DMS53 (cell line): Measurements from ENCODE around the gene TMEM200C.

ENCODE experiments used
- DNase-seq: peaks from one replicate; lab custom pipeline; 2025; lab: John Stamatoyannopoulos, UW

TMEM200C gene

GRCh38 chr18:5891854-5892215 lies 3.5 kb downstream of the TMEM200C start:
- peak; percentile 32 for DNase-seq

- peak; percentile 62 for DNase-seq
These were observed 4.0 kb downstream of the TMEM200C start for GRCh38 chr18:5891184-5891853.

GRCh38 chr18:5890331-5891183 lies 4.8 kb downstream of the TMEM200C start:
- peak; percentile 95 for DNase-seq

- no peak for DNase-seq
These were observed 10.0 kb downstream of the TMEM200C start for GRCh38 chr18:5885361-5885760.

- DNase-seq = no peak
These were observed 10.9 kb downstream of the TMEM200C start for GRCh38 chr18:5884375-5884774.

GRCh38 chr18:5879479-5879882 lies 15.8 kb downstream of the TMEM200C start:
- DNase-seq = peak; percentile 80

- no peak for DNase-seq
These were observed 18.4 kb downstream of the TMEM200C start for GRCh38 chr18:5876891-5877290.

- no peak for DNase-seq
These were observed 21.0 kb downstream of the TMEM200C start for GRCh38 chr18:5874336-5874735.

GRCh38 chr18:5872886-5873285 lies 22.4 kb downstream of the TMEM200C start:
- no peak for DNase-seq

- no peak for DNase-seq
These were observed 23.9 kb downstream of the TMEM200C start for GRCh38 chr18:5871426-5871825.

GRCh38 chr18:5868218-5868854 lies 27.0 kb downstream of the TMEM200C start:
- peak; percentile 97 for DNase-seq

GRCh38 chr18:5865521-5865920 lies 29.8 kb downstream of the TMEM200C start:
- no peak for DNase-seq

- peak; percentile 28 for DNase-seq
These were observed 33.2 kb downstream of the TMEM200C start for GRCh38 chr18:5862127-5862526.

- DNase-seq = no peak
These were observed 38.1 kb downstream of the TMEM200C start for GRCh38 chr18:5857180-5857579.

- no peak for DNase-seq
These were observed 42.1 kb downstream of the TMEM200C start for GRCh38 chr18:5853253-5853652.

GRCh38 chr18:5851998-5852397 lies 43.3 kb downstream of the TMEM200C start:
- peak; percentile 44 for DNase-seq

- DNase-seq = peak; percentile 38
These were observed 52.7 kb downstream of the TMEM200C start for GRCh38 chr18:5842653-5843052.

- DNase-seq = peak; percentile 60
These were observed 53.8 kb downstream of the TMEM200C start for GRCh38 chr18:5841518-5841917.

GRCh38 chr18:5840547-5840946 lies 54.8 kb downstream of the TMEM200C start:
- no peak for DNase-seq

GRCh38 chr18:5840025-5840424 lies 55.3 kb downstream of the TMEM200C start:
- DNase-seq = no peak

GRCh38 chr18:5839102-5839501 lies 56.2 kb downstream of the TMEM200C start:
- DNase-seq = no peak
